Measurements from ENCODE around the gene TMEM37.

TMEM37 gene

GRCh38 chr2:119451336-119452050, 19.8 kb downstream of the TMEM37 start:
- no peak for DNase-seq
- TF ChIP-seq CTCF (IDR thresholded peaks at IDR 0.05) = no peak
- Mint-ChIP-seq H3K36me3 (ENCODE audit: low read depth) (peaks cover 4% of the 10 kb centered on the region), H3K4me3 (no peak overlapping the region), H3K27me3 (ENCODE audit: low read depth, poor library complexity) (peaks cover 13% of the 10 kb centered on the region), H3K4me1 (peaks cover 33% of the 10 kb centered on the region), H3K27ac (peak overlapping the region; percentile 60), H3K9me3 (peaks cover 7% of the 10 kb centered on the region)

GRCh38 chr2:119453972-119454593, 22.4 kb downstream of the TMEM37 start:
- H3K9me3 Mint-ChIP-seq = peaks cover 7% of the 10 kb centered on the region
- no peak overlapping the region for H3K4me3 Mint-ChIP-seq
- H3K27me3 Mint-ChIP-seq (ENCODE audit: low read depth, poor library complexity) = peaks cover 13% of the 10 kb centered on the region
- DNase-seq = no peak
- TF ChIP-seq CTCF (IDR thresholded peaks at IDR 0.05) = no peak
- H3K4me1 Mint-ChIP-seq = peaks cover 12% of the 10 kb centered on the region
- H3K36me3 Mint-ChIP-seq (ENCODE audit: low read depth) = peaks cover 4% of the 10 kb centered on the region
- no peak overlapping the region for H3K27ac Mint-ChIP-seq

GRCh38 chr2:119455066-119455718, 23.5 kb downstream of the TMEM37 start:
- H3K27me3 Mint-ChIP-seq (ENCODE audit: low read depth, poor library complexity) = peaks cover 13% of the 10 kb centered on the region
- H3K36me3 Mint-ChIP-seq (ENCODE audit: low read depth) = peaks cover 4% of the 10 kb centered on the region
- peaks cover 6% of the 10 kb centered on the region for H3K4me1 Mint-ChIP-seq
- TF ChIP-seq CTCF (IDR thresholded peaks at IDR 0.05) = no peak
- no peak overlapping the region for H3K27ac Mint-ChIP-seq
- H3K9me3 Mint-ChIP-seq = peaks cover 7% of the 10 kb centered on the region
- no peak overlapping the region for H3K4me3 Mint-ChIP-seq
- DNase-seq = no peak

GRCh38 chr2:119460076-119460475, 28.4 kb downstream of the TMEM37 start:
- Mint-ChIP-seq H3K27ac (peak overlapping the region; percentile 36), H3K4me3 (no peak overlapping the region), H3K4me1 (peaks cover 2% of the 10 kb centered on the region), H3K9me3 (peaks cover 7% of the 10 kb centered on the region), H3K36me3 (ENCODE audit: low read depth) (peaks cover 4% of the 10 kb centered on the region), H3K27me3 (ENCODE audit: low read depth, poor library complexity) (peaks cover 12% of the 10 kb centered on the region)
- no peak for DNase-seq
- TF ChIP-seq CTCF (IDR thresholded peaks at IDR 0.05) = no peak

- peaks cover 4% of the 10 kb centered on the region for H3K4me1 Mint-ChIP-seq
Measured at GRCh38 chr2:119461811-119462210, 30.2 kb downstream of the TMEM37 start.

More at GRCh38 chr2:119461811-119462210, 30.2 kb downstream of the TMEM37 start:
- no peak overlapping the region for H3K4me3 Mint-ChIP-seq
- H3K9me3 Mint-ChIP-seq = no peaks in the 10 kb centered on the region
- no peak for DNase-seq
- H3K27me3 Mint-ChIP-seq (ENCODE audit: low read depth, poor library complexity) = peaks cover 10% of the 10 kb centered on the region
- no peak overlapping the region for H3K27ac Mint-ChIP-seq
- no peaks in the 10 kb centered on the region for H3K36me3 Mint-ChIP-seq (ENCODE audit: low read depth)
- TF ChIP-seq CTCF (IDR thresholded peaks at IDR 0.05) = no peak
